SIG-M5 (cell line): Measurements from ENCODE around the gene TUBA4B.

ENCODE experiments used
- DNase-seq: peaks from one replicate; lab custom pipeline; 2025; lab: John Stamatoyannopoulos, UW

Gene TUBA4B

GRCh38 chr2:219252900-219253752 lies at the start of gene TUBA4B:
Gene TUBA4B, plus strand, starts transcription at chr2:219253243. Its CDS starts 165 bp downstream, at chr2:219253408.
- DNase-seq, result no peak

GRCh38 chr2:219204425-219205164 lies 48.4 kb upstream of the TUBA4B start:
- no peak for DNase-seq

- DNase-seq, result no peak
Measured at GRCh38 chr2:219205165-219205538, 47.9 kb upstream of the TUBA4B start.

- DNase-seq, result no peak
Measured at GRCh38 chr2:219205981-219206327, 47.1 kb upstream of the TUBA4B start.

GRCh38 chr2:219206328-219207133 lies 46.5 kb upstream of the TUBA4B start, which contains the start of gene ZFAND2B:
Gene ZFAND2B, plus strand, starts transcription at chr2:219206782. Its CDS starts 206 bp downstream, at chr2:219206988.
- peak; percentile 54 for DNase-seq

GRCh38 chr2:219207134-219207883 lies 45.7 kb upstream of the TUBA4B start:
- DNase-seq, result no peak

- no peak for DNase-seq
Measured at GRCh38 chr2:219207884-219208740, 44.9 kb upstream of the TUBA4B start.

- no peak for DNase-seq
Measured at GRCh38 chr2:219209236-219210195, 43.5 kb upstream of the TUBA4B start.

- DNase-seq, result no peak
Measured at GRCh38 chr2:219210196-219210885, 42.7 kb upstream of the TUBA4B start.

GRCh38 chr2:219210886-219211362 lies 42.1 kb upstream of the TUBA4B start:
- no peak for DNase-seq

- DNase-seq, result no peak
Measured at GRCh38 chr2:219213026-219213415, 40.0 kb upstream of the TUBA4B start.

GRCh38 chr2:219213486-219214071 lies 39.5 kb upstream of the TUBA4B start:
- no peak for DNase-seq

GRCh38 chr2:219214141-219214540 lies 38.9 kb upstream of the TUBA4B start:
- DNase-seq, result no peak

GRCh38 chr2:219214786-219215185 lies 38.3 kb upstream of the TUBA4B start:
- no peak for DNase-seq

- no peak for DNase-seq
Measured at GRCh38 chr2:219215871-219216534, 37.0 kb upstream of the TUBA4B start.

GRCh38 chr2:219216535-219216915 lies 36.5 kb upstream of the TUBA4B start:
- no peak for DNase-seq

- DNase-seq, result no peak
Measured at GRCh38 chr2:219218217-219218731, 34.8 kb upstream of the TUBA4B start.
